HepG2 (cell line): ENCODE results near the gene SMARCA2. TPM values are rescaled to one million over a fixed set of nuclear protein-coding genes. Genes with fewer than 3 reads are reported as not detected.

Source experiments
- ATAC-seq: fragments of 200-7000 bp; cut with Tn5 transposase; 3 replicates; pipeline ENCODE4 v1.9.1; 2020; ENCODE audit warnings: mild to moderate bottlenecking, moderate library complexity
- BruUV-seq: library from RNA; stranded (reverse); fragments of 400-500 nt; replicated peaks from 2 replicates; lab custom pipeline; 2021; lab: Mats Ljungman, UMichigan
- CTCF ChIA-PET: fragments of 300-600 bp; formaldehyde crosslinking; extraction: SDS; loops from one replicate; lab custom pipeline; 2021; ENCODE audit warnings: low total read pairs, inconsistent platforms, low intra/inter-chr PET ratio; lab: Yijun Ruan, JAX
- POLR2A ChIA-PET: fragments of 350-600 bp; sonication (Branson Sonifier 250); formaldehyde crosslinking; loops from one replicate; lab custom pipeline; 2020; ENCODE audit warnings: antibody characterized with exemption, inconsistent platforms; lab: Yijun Ruan, JAX
- DNase-seq: peaks from one replicate; pipeline ENCODE4 v3.0.0-alpha.2; 2015; ENCODE audit warnings: low spot score
- FAIRE-seq: peaks from 3 replicates; lab custom pipeline; 2011; peaks lifted over from hg19 to GRCh38; lab: Jason Lieb, UNC
- H2AFZ ChIP-seq: one replicate; pipeline ENCODE4 v1.6.1; 2011; ENCODE audit warnings: low read length, inconsistent platforms
- H3K27ac ChIP-seq: fragments of 300-600 bp; 3 replicates; pipeline ENCODE4 v1.8.0; 2011; ENCODE audit warnings: mixed run types, mild to moderate bottlenecking, mixed read lengths, low read length, inconsistent platforms; ENCODE audit not compliant: insufficient read depth; ENCODE audit errors: extremely low read length
- H3K27me3 ChIP-seq, 2 experiments: fragments of 200-600 bp in 1 of 2; 2 replicates in 1 of 2; 3 replicates in 1 of 2; pipeline versions ENCODE4 v1.6.0 to v1.8.0; 2011; ENCODE audit warnings: low read length in 2 of 2, mild to moderate bottlenecking in 2 of 2, moderate library complexity in 2 of 2, inconsistent platforms in 1 of 2; ENCODE audit not compliant: insufficient read depth in 2 of 2, control insufficient read depth in 1 of 2
- H3K36me3 ChIP-seq, 2 experiments: fragments of 200-600 bp in 1 of 2; replicated peaks in 1 of 2; 2 replicates in 1 of 2; 3 replicates in 1 of 2; pipeline versions ENCODE4 v1.5.1 to v1.8.0; 2011; ENCODE audit warnings: low read length in 2 of 2, inconsistent platforms in 1 of 2; ENCODE audit not compliant: insufficient read depth in 2 of 2, control insufficient read depth in 1 of 2
- H3K4me1 ChIP-seq: 2 replicates; pipeline ENCODE4 v1.5.1; 2012; ENCODE audit warnings: low read length, inconsistent platforms; ENCODE audit not compliant: insufficient read depth
- H3K4me2 ChIP-seq: 2 replicates; pipeline ENCODE4 v1.6.0; 2011; ENCODE audit warnings: low read depth, low read length, inconsistent platforms
- H3K4me3 ChIP-seq, 3 experiments: fragments of 200-600 bp in 1 of 3; sonication (generic), shearing (Covaris generic) in 1 of 3; replicated peaks in 1 of 3; 2 replicates each; pipeline ENCODE4 v1.5.1; 2011 to 2016; ENCODE audit warnings: low read length in 3 of 3, inconsistent platforms in 2 of 3, low read depth in 2 of 3, mild to moderate bottlenecking in 2 of 3, control low read depth in 1 of 3, mixed read lengths in 1 of 3; ENCODE audit not compliant: insufficient read depth in 1 of 3
- H3K79me2 ChIP-seq: one replicate; pipeline ENCODE4 v1.6.1; 2011; ENCODE audit warnings: low read length, inconsistent platforms; ENCODE audit not compliant: insufficient read depth
- H3K9ac ChIP-seq: 2 replicates; pipeline ENCODE4 v1.6.0; 2011; ENCODE audit warnings: mild to moderate bottlenecking, low read depth, low read length, inconsistent platforms; ENCODE audit not compliant: insufficient read depth
- H3K9me3 ChIP-seq: 2 replicates; pipeline ENCODE4 v1.5.1; 2012; ENCODE audit warnings: mild to moderate bottlenecking, low read length
- H4K20me1 ChIP-seq: 2 replicates; pipeline ENCODE4 v1.6.0; 2011; ENCODE audit warnings: inconsistent platforms, mild to moderate bottlenecking, low read length, moderate library complexity; ENCODE audit not compliant: insufficient read depth
- CREB1 ChIP-seq, 2 experiments: fragments of 450-650 bp in 1 of 2; IDR thresholded peaks; 2 replicates each; pipeline ENCODE4 v1.6.1; 2016 to 2017; ENCODE audit warnings: control low read depth in 1 of 2, mild to moderate bottlenecking in 1 of 2, missing compliant biosample characterization in 1 of 2, missing genetic modification characterization in 1 of 2
- FOSL1 ChIP-seq: sonication (generic); formaldehyde crosslinking; IDR thresholded peaks from 2 replicates; pipeline ENCODE4 v1.9.0; 2021; ENCODE audit warnings: missing genetic modification reagents, borderline replicate concordance
- NFYB ChIP-seq: sonication (generic); formaldehyde crosslinking; IDR thresholded peaks from 2 replicates; pipeline ENCODE4 v1.4.0; 2020; ENCODE audit warnings: missing genetic modification reagents
- RELA ChIP-seq: sonication (generic); formaldehyde crosslinking; IDR thresholded peaks from 2 replicates; pipeline ENCODE4 v1.4.0; 2020; ENCODE audit warnings: missing genetic modification reagents
- SMARCE1 ChIP-seq: fragments of 450-650 bp; IDR thresholded peaks from 2 replicates; pipeline ENCODE4 v1.6.1; 2017; ENCODE audit warnings: borderline replicate concordance
- SRSF9 ChIP-seq: fragments of 200-400 bp; formaldehyde crosslinking; IDR thresholded peaks from 2 replicates; pipeline ENCODE4 v1.6.1; 2018; ENCODE audit warnings: borderline replicate concordance, mild to moderate bottlenecking, low read depth, low read length; ENCODE audit not compliant: insufficient read depth, poor library complexity, severe bottlenecking
- TARDBP ChIP-seq: sonication (generic); formaldehyde crosslinking; IDR thresholded peaks from 2 replicates; pipeline ENCODE4 v1.8.0; 2022; ENCODE audit warnings: mild to moderate bottlenecking, missing genetic modification reagents
- ZNF839 ChIP-seq: sonication (generic); formaldehyde crosslinking; IDR thresholded peaks from 2 replicates; pipeline ENCODE4 v1.4.0; 2020; ENCODE audit warnings: missing genetic modification reagents, mild to moderate bottlenecking, borderline replicate concordance
- WGBS: methylation state at CpG from one replicate; pipeline ENCODE4 v1.1.6; 2017; ENCODE audit warnings: low lambda C conversion rate; 5-methylcytosine and 5-hydroxymethylcytosine counted together
- in situ Hi-C: cut with HindIII; loops from 2 replicates; pipeline ENCODE4 v1.10.0; 2017; ENCODE audit warnings: low pct_unique_long_range_greater_than_20kb; ENCODE audit not compliant: extremely low pct_ligation_motif_present
- intact Hi-C: fragments of 100-400 bp; cut with micrococcal nuclease; formaldehyde crosslinking; loops from one replicate; pipeline ENCODE4 v1.10.0; 2022; ENCODE audit not compliant: unreplicated experiment
- polyA plus RNA-seq, 8 experiments: library from polyadenylated mRNA; depleted of rRNA in 3 of 8; stranded (reverse) in 7 of 8; unstranded in 1 of 8; fragments of >200 nt; fragmentation: Illumina TruSeq in 4 of 8; extraction: Trizol in 4 of 8; gene quantifications; 2 replicates each; pipeline versions ENCODE4 v1.2.1 to v1.2.3, GENCODE V29; 2011 to 2016; ENCODE audit warnings: low read depth in 4 of 8, missing spikeins in 1 of 8, mixed read lengths in 1 of 8; ENCODE audit not compliant: insufficient read depth in 1 of 8
- total RNA-seq, 5 experiments: library from RNA; depleted of rRNA; stranded (reverse); fragments of >200 nt; fragmentation: Illumina TruSeq; extraction: Trizol; gene quantifications; 2 replicates each; pipeline ENCODE4 v1.2.3, GENCODE V29; 2016; ENCODE audit warnings: low read depth in 1 of 5
- TF ChIP-seq, protein P1 (sequence below): sonication (generic); formaldehyde crosslinking; IDR thresholded peaks from 2 replicates; pipeline ENCODE4 v1.5.0; 2020; ENCODE audit warnings: mild to moderate bottlenecking, missing genetic modification reagents

Gene SMARCA2
- total and polyA plus RNA-seq, 2 of the 13 experiments (the other 11 are each of a cell fraction or from before 2014, with no cell fraction given): 22.5 to 23.7 TPM

DNA sequence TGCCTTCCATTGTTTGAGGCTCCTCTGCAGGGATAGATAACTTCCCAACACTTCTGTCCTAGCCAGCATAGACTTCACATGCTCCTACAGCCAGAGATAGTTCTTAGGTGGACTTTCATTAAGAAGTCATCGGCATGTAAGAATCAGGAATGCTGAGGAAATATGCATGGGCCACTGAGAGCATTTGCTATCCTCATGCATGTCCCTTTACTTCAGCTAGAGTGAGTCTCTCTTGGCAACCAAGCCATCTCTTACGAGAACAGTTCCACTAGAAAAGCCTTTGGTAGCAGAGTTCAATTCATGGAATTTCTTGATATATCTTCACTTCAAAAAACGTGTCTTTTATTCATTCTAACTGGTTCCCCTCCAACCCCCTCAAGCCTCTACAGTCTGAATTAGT lies 202.4 kb downstream of the SMARCA2 start (continued):
- TF ChIP-seq, protein P1, sequence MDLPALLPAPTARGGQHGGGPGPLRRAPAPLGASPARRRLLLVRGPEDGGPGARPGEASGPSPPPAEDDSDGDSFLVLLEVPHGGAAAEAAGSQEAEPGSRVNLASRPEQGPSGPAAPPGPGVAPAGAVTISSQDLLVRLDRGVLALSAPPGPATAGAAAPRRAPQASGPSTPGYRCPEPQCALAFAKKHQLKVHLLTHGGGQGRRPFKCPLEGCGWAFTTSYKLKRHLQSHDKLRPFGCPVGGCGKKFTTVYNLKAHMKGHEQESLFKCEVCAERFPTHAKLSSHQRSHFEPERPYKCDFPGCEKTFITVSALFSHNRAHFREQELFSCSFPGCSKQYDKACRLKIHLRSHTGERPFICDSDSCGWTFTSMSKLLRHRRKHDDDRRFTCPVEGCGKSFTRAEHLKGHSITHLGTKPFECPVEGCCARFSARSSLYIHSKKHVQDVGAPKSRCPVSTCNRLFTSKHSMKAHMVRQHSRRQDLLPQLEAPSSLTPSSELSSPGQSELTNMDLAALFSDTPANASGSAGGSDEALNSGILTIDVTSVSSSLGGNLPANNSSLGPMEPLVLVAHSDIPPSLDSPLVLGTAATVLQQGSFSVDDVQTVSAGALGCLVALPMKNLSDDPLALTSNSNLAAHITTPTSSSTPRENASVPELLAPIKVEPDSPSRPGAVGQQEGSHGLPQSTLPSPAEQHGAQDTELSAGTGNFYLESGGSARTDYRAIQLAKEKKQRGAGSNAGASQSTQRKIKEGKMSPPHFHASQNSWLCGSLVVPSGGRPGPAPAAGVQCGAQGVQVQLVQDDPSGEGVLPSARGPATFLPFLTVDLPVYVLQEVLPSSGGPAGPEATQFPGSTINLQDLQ (CRISPR knock-in tag): no peak
- TF ChIP-seq SMARCE1 (no peak), TARDBP (CRISPR knock-in tag) (no peak), SRSF9 (no peak), FOSL1 (CRISPR knock-in tag) (no peak), RELA (CRISPR knock-in tag) (no peak), NFYB (CRISPR knock-in tag) (no peak)

GRCh38 chr9:2220036-2220435 lies 204.9 kb downstream of the SMARCA2 start:
- Histone ChIP-seq H3K4me2 (no peak overlapping the region), H2AFZ (no peak overlapping the region)
- peak; percentile 67 for TF ChIP-seq CREB1 (IDR thresholded peaks at IDR 0.05)
- no peak for TF ChIP-seq CREB1 (CRISPR knock-in tag; IDR thresholded peaks at IDR 0.05)
- TF ChIP-seq ZNF839: no peak
- TF ChIP-seq, all 625 proteins: peak for 1
- 9% methylated on average over 3 of the region's 3 CpGs for WGBS
- DNase-seq (no peak), FAIRE-seq (no peak), ATAC-seq (no peak)
- no peaks in the 10 kb centered on the region for H4K20me1 ChIP-seq
- no peaks in the 10 kb centered on the region for H3K27me3 ChIP-seq
- H3K9ac ChIP-seq: no peak overlapping the region
- H3K4me3 ChIP-seq: no peak overlapping the region
- BruUV-seq: no TSS peak
- H3K79me2 ChIP-seq: no peaks in the 10 kb centered on the region
- in situ Hi-C loops: no loop called here
- no peaks in the 10 kb centered on the region for H3K36me3 ChIP-seq
- H3K9me3 ChIP-seq: no peaks in the 10 kb centered on the region
- CTCF ChIA-PET: no interaction called here
- POLR2A ChIA-PET: no interaction called here
- H3K27ac ChIP-seq: no peak overlapping the region
- intact Hi-C loops: no loop called here
- no peaks in the 10 kb centered on the region for H3K4me1 ChIP-seq
